Esophagus squamous epithelium (tissue), 5 donors: ENCODE results near the gene CACNA2D3. TPM values are rescaled to one million over a fixed set of nuclear protein-coding genes. Genes with fewer than 3 reads are reported as not detected.

Experiments used
- DNase-seq: peaks from one replicate; lab custom pipeline; 2025; lab: John Stamatoyannopoulos, UW
- H3K27ac ChIP-seq, 4 donors: fragments of 200-600 bp; sonication (generic); one replicate each; pipeline ENCODE4 v1.5.1; 2016 to 2019; ENCODE audit warnings: mild to moderate bottlenecking in 1 of 4
- H3K27me3 ChIP-seq, 4 donors: fragments of 200-600 bp; sonication (generic); 1 replicate in 3 of 4; 2 replicates in 1 of 4; pipeline versions ENCODE4 v1.5.1 to v1.6.0; 2017 to 2021; ENCODE audit warnings: antibody characterized with exemption in 1 of 4
- H3K36me3 ChIP-seq, 3 donors: fragments of 200-600 bp; sonication (generic); one replicate each; pipeline ENCODE4 v1.5.1; 2016 to 2019
- H3K4me1 ChIP-seq, 3 donors: fragments of 200-600 bp; sonication (generic); one replicate each; pipeline ENCODE4 v1.5.1; 2017 to 2019
- H3K4me3 ChIP-seq, 4 donors: fragments of 200-600 bp; sonication (generic); 1 replicate in 3 of 4; 2 replicates in 1 of 4; pipeline ENCODE4 v1.5.1; 2016 to 2019; ENCODE audit warnings: mild to moderate bottlenecking in 2 of 4, moderate library complexity in 1 of 4
- H3K9me3 ChIP-seq, 3 donors: fragments of 200-600 bp; sonication (generic); one replicate each; pipeline ENCODE4 v1.5.1; 2016 to 2019
- CTCF ChIP-seq, 6 experiments: fragments of 450-650 bp in 4 of 6; fragments of 200-600 bp in 2 of 6; sonication (generic) in 2 of 6; IDR thresholded peaks; one replicate each; pipeline ENCODE4 v1.5.1; 2016 to 2019; ENCODE audit warnings: antibody characterized with exemption in 6 of 6, mild to moderate bottlenecking in 4 of 6, moderate library complexity in 4 of 6
- POLR2A ChIP-seq, 4 donors: fragments of 450-650 bp; IDR thresholded peaks; one replicate each; pipeline ENCODE4 v1.6.1; 2017; ENCODE audit warnings: antibody characterized with exemption in 4 of 4, mild to moderate bottlenecking in 4 of 4, moderate library complexity in 3 of 4
- WGBS, 2 donors: methylation state at CpG; one replicate each; pipeline ENCODE4 v1.1.5; 2018; 5-methylcytosine and 5-hydroxymethylcytosine counted together
- intact Hi-C: fragments of 100-400 bp; cut with DNase I; formaldehyde crosslinking; loops from one replicate; pipeline ENCODE4 v1.15.0; 2022
- total RNA-seq, 4 donors: library from RNA; depleted of rRNA; stranded (reverse); fragments of >200 nt; gene quantifications; one replicate each; pipeline ENCODE4 v1.1.0, GENCODE V29; 2016
- donor health status: DM: yes; HTN: yes; CAD: no.

Gene CACNA2D3
- total RNA-seq, 4 donors from 2014 or later, result 1.2 to 7.1 (median 5.1) TPM

DNA sequence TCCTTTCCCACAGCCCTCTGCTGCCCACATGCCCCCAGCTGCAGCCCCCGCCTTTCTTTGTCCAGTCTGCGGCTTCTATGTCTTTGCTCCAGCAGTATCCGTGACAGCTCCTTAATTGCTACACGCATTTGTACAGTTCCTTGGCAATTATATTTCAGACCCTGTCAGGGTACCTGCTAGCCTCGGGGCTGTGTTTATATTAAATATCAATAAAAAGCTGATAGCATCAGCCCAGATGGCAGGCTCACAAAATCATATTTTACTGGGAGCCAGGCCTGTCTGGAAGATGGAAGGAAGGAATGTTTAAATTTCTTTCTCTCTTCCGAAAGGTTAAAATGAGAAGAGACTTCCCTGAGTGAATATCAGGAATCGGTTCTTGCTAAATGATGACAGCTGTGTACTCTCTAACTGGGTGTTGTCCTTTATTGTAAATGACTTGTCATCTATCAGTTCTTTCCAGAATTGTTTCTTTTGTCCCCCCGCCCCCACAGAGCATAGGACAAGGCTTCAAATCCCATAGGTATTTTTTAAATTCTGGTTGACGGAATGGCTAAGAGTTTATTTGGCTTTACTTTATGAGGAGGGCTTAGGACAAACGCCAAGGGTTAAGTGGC is 427.4 kb downstream of the CACNA2D3 start:
- intact Hi-C loops, result no loop called here
- WGBS, 2 donors, result 72 to 85% methylated on average over 7 to 10 of the region's 10 CpGs
- H3K27me3 ChIP-seq, result no peaks in the 10 kb centered on the region
- no peaks in the 10 kb centered on the region for H3K36me3 ChIP-seq
- TF ChIP-seq CTCF (IDR thresholded peaks at IDR 0.05), result no peak
- no peak for TF ChIP-seq POLR2A (IDR thresholded peaks at IDR 0.05)
- DNase-seq, result no peak
- no peaks in the 10 kb centered on the region for H3K9me3 ChIP-seq
- no peak overlapping the region for H3K4me3 ChIP-seq
- H3K4me1 ChIP-seq, result no peaks in the 10 kb centered on the region
- H3K27ac ChIP-seq, result no peak overlapping the region

GRCh38 chr3:54550221-54550977 is 428.0 kb downstream of the CACNA2D3 start:
- no peak overlapping the region for H3K4me3 ChIP-seq
- no peak overlapping the region for H3K27ac ChIP-seq
- H3K4me1 ChIP-seq, result no peaks in the 10 kb centered on the region
- intact Hi-C loops, result no loop called here
- no peaks in the 10 kb centered on the region for H3K27me3 ChIP-seq
- no peaks in the 10 kb centered on the region for H3K36me3 ChIP-seq
- WGBS, 2 donors, result 69 to 71% methylated on average over 10 to 15 of the region's 19 CpGs
- H3K9me3 ChIP-seq, result no peaks in the 10 kb centered on the region
- no peak for DNase-seq
- TF ChIP-seq POLR2A (IDR thresholded peaks at IDR 0.05) (no peak), CTCF (IDR thresholded peaks at IDR 0.05) (no peak)

- peaks cover 0 to 17% (median 6%) of the 10 kb centered on the region in 3 donors for H3K4me1 ChIP-seq
- DNase-seq, result no peak
- 39 to 40% methylated on average over 4 of the region's 4 CpGs for WGBS, 2 donors
- TF ChIP-seq CTCF (IDR thresholded peaks at IDR 0.05), result no peak
- no peak for TF ChIP-seq POLR2A (IDR thresholded peaks at IDR 0.05)
- no peaks in the 10 kb centered on the region for H3K9me3 ChIP-seq
- no peak overlapping the region for H3K4me3 ChIP-seq
- H3K27me3 ChIP-seq, result no peaks in the 10 kb centered on the region
- no peak overlapping the region for H3K27ac ChIP-seq
- H3K36me3 ChIP-seq, result no peaks in the 10 kb centered on the region
- intact Hi-C loops, result no loop called here
Observed at GRCh38 chr3:54556630-54557029, 434.3 kb downstream of the CACNA2D3 start.

- Histone ChIP-seq H3K27me3 (no peaks in the 10 kb centered on the region), H3K4me3 (no peak overlapping the region), H3K36me3 (no peaks in the 10 kb centered on the region), H3K9me3 (no peaks in the 10 kb centered on the region), H3K4me1 (peaks cover 0 to 17% (median 6%) of the 10 kb centered on the region in 3 donors), H3K27ac (peak overlapping the region in 3 of 4 donors; percentile 14 to 45 (median 32))
- intact Hi-C loops, result no loop called here
- no peak for DNase-seq
- no peak for TF ChIP-seq POLR2A (IDR thresholded peaks at IDR 0.05)
- TF ChIP-seq CTCF (IDR thresholded peaks at IDR 0.05), result no peak
- 32 to 58% methylated on average over 9 to 11 of the region's 12 CpGs for WGBS, 2 donors
Observed at GRCh38 chr3:54557538-54558428, 435.4 kb downstream of the CACNA2D3 start.
